Tibial artery (tissue), 4 donors: Measurements from ENCODE around the gene GFY.

Experiments
- DNase-seq, 2 donors: peaks; one replicate each; pipeline ENCODE4 v3.0.0-alpha.2; 2019
- H3K27ac ChIP-seq, 2 donors: fragments of 200-600 bp; sonication (generic) in 1 of 2; 1 replicate in 1 of 2; 2 replicates in 1 of 2; pipeline ENCODE4 v1.5.1; 2018 to 2019; ENCODE audit warnings: mild to moderate bottlenecking in 1 of 2
- H3K27me3 ChIP-seq, 2 donors: fragments of 200-600 bp; sonication (generic) in 1 of 2; one replicate each; pipeline versions ENCODE4 v1.5.1 to v1.6.0; 2016 to 2019
- H3K36me3 ChIP-seq, 3 donors: fragments of 200-600 bp; sonication (generic) in 2 of 3; one replicate each; pipeline ENCODE4 v1.5.1; 2016 to 2019; ENCODE audit warnings: mild to moderate bottlenecking in 2 of 3
- H3K4me1 ChIP-seq, 4 donors: fragments of 200-600 bp; sonication (generic) in 2 of 4; 1 replicate in 3 of 4; 2 replicates in 1 of 4; pipeline ENCODE4 v1.5.1; 2016 to 2019
- H3K4me3 ChIP-seq, 2 donors: fragments of 200-600 bp; sonication (generic) in 1 of 2; 1 replicate in 1 of 2; 2 replicates in 1 of 2; pipeline ENCODE4 v1.5.1; 2018 to 2019; ENCODE audit warnings: mild to moderate bottlenecking in 2 of 2
- H3K9me3 ChIP-seq, 3 donors: fragments of 200-600 bp; sonication (generic) in 1 of 3; one replicate each; pipeline ENCODE4 v1.5.1; 2016 to 2019
- intact Hi-C: fragments of 100-400 bp; cut with DNase I; formaldehyde crosslinking; loops from one replicate; pipeline ENCODE4 v1.15.0; 2023; ENCODE audit warnings: low total_unique reads
- TF ChIP-seq, protein P1 (sequence below), 2 experiments: fragments of 200-600 bp in 1 of 2; fragments of 450-650 bp in 1 of 2; IDR thresholded peaks; one replicate each; pipeline ENCODE4 v1.5.1; 2017 to 2019; ENCODE audit warnings: antibody characterized with exemption in 2 of 2, mild to moderate bottlenecking in 1 of 2, moderate library complexity in 1 of 2

GFY gene

DNA sequence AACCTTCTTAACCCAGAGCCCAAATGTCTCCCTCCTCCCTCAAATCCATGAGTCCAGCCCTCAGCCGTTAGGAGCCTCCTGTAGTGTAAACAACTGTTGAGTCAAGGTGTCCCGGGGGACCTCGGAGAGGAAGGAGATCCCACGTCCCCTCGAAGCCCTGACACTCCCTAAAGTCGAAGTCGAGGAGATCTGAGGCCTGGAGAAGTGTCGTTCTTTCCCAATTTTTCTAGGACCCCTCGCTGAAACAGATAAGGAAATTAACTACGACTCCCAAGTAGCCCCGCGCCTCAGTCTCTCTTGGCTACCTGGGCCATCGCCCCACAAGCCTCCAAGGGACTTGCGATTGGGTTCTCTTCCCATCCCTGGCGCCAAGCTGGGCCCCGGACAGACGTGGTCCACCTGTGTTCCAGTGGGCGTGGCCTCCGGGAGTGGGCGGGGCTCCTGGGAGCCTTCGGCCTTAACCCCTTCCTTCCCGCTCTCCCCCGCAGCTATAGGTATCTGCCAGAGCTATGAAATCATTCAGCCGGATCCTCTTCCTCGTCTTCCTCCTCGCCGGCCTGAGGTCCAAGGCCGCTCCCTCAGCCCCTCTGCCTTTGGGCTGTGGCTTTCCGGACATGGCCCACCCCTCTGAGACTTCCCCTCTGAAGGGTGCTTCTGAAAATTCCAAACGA lies 869 bp downstream of the GFY start:
- DNase-seq, result no peak
- H3K36me3 ChIP-seq, result no peaks in the 10 kb centered on the region
- H3K9me3 ChIP-seq, result no peaks in the 10 kb centered on the region
- TF ChIP-seq, protein P1, sequence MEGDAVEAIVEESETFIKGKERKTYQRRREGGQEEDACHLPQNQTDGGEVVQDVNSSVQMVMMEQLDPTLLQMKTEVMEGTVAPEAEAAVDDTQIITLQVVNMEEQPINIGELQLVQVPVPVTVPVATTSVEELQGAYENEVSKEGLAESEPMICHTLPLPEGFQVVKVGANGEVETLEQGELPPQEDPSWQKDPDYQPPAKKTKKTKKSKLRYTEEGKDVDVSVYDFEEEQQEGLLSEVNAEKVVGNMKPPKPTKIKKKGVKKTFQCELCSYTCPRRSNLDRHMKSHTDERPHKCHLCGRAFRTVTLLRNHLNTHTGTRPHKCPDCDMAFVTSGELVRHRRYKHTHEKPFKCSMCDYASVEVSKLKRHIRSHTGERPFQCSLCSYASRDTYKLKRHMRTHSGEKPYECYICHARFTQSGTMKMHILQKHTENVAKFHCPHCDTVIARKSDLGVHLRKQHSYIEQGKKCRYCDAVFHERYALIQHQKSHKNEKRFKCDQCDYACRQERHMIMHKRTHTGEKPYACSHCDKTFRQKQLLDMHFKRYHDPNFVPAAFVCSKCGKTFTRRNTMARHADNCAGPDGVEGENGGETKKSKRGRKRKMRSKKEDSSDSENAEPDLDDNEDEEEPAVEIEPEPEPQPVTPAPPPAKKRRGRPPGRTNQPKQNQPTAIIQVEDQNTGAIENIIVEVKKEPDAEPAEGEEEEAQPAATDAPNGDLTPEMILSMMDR (IDR thresholded peaks at IDR 0.05), result no peak
- intact Hi-C loops, result no loop called here
- no peak overlapping the region for H3K27ac ChIP-seq
- H3K4me1 ChIP-seq, result peaks cover 0 to 38% (median 30%) of the 10 kb centered on the region in 4 donors
- no peak overlapping the region for H3K4me3 ChIP-seq
- H3K27me3 ChIP-seq, result peaks cover 4 to 100% of the 10 kb centered on the region in 2 donors

DNA sequence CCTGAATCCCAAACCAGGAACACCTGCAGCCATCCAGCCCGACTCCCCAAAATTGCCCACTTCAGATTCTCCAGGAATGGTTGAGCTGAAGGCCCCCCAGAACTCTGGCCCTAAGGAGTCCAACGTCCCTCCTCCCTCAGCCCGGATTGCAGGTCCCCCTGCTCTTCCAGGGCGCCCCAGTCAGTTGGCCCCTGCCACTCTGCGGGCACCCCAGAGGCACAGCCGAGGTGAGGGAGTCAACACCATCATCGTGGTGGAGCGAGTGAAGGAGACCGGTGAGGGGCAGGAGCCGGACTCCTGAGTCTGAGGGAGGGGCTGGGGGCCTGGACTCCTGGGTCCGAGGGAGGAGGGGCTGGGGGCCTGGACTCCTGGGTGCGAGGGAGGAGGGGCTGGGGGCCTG lies 2.2 kb downstream of the GFY start:
- no peaks in the 10 kb centered on the region for H3K36me3 ChIP-seq
- TF ChIP-seq, protein P1 (IDR thresholded peaks at IDR 0.05), result no peak
- peaks cover 0 to 33% (median 22%) of the 10 kb centered on the region in 4 donors for H3K4me1 ChIP-seq
- no peak overlapping the region for H3K27ac ChIP-seq
- no peak for DNase-seq
- peaks cover 4 to 100% of the 10 kb centered on the region in 2 donors for H3K27me3 ChIP-seq
- H3K4me3 ChIP-seq, result no peak overlapping the region
- intact Hi-C loops, result no loop called here
- H3K9me3 ChIP-seq, result no peaks in the 10 kb centered on the region

DNA sequence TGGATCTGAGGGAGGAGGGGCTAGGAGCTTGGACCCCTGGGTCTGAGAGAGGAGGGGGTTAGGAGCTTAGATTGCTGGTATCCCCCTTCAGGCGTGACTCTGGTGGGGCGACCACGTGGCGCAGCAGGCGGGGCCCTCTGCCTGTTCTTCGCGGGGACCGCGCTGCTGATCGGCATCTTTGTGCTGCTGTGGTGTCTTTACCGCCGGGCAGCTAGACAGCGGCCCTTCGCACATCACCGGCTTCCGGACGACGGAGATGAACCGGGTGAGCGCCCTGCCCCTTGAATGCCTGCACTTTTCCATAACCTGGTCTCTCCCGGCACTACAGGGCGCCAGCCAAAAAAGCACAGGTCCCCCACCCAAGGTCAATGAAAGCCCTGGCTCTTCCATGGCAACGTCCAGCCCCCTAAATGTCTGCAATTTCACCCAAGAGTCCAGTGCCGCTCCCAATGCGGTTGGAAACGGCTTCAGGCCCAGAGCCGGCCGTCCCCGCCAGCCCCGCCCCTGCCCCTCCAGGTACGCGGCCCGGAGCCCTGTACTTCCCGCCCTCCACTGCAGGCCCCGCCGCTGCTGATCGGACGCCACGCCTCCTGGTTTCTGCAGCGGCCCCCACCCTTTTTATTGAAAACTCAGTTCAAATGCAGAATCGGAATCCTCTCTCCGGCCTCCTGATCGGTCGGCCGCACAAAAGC lies 2.8 kb downstream of the GFY start:
- peaks cover 4 to 100% of the 10 kb centered on the region in 2 donors for H3K27me3 ChIP-seq
- H3K9me3 ChIP-seq, result no peaks in the 10 kb centered on the region
- no peaks in the 10 kb centered on the region for H3K36me3 ChIP-seq
- DNase-seq, result no peak
- H3K27ac ChIP-seq, result no peak overlapping the region
- H3K4me1 ChIP-seq, result peaks cover 0 to 29% (median 16%) of the 10 kb centered on the region in 4 donors
- no peak overlapping the region for H3K4me3 ChIP-seq
- TF ChIP-seq, protein P1 (IDR thresholded peaks at IDR 0.05), result no peak
- intact Hi-C loops, result no loop called here

DNA sequence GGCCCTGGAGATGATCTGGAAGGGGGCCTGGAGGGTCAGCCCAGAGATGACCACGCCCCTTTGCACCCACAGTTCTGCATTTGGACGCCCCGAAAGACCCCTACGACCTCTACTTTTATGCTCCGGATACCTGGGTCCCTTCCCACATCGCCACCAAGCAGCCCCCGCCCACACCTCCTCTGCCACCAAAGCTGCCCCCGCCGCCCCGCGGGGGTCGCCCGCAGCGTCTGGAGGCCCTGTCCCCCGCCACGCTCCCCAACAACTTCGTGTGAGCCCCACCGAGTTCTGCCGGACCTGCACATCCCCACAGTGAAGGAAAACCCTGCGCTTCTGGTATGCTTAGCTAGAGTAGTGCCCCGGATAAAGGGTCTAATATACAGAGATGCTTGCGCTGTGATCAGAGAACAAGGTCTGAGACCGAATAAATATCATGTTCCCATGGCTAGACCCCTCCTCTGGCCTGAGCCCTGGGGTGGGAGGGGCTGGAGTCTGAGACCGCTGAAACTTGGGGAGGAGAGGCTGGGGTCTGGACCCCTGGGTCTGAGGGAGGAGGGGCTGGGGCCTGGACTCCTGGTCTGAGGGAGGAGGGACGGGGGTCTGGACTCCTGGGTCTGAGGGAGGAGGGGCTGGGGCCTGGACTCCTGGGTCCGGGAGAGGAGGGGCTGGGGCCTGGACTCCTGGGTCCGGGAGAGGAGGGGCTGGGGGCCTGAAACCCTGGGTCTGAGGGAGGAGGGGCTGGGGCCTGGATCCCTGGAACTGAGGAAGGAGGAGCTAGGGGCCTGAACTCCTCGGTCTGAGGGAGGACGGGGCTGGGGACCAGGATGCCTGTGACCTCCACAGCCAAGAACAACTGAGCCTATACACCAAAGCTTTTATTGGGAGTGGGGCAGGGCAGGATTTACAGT lies 3.6 kb downstream of the GFY start:
- peaks cover 0 to 100% of the 10 kb centered on the region in 2 donors for H3K27me3 ChIP-seq
- intact Hi-C loops, result no loop called here

DNA sequence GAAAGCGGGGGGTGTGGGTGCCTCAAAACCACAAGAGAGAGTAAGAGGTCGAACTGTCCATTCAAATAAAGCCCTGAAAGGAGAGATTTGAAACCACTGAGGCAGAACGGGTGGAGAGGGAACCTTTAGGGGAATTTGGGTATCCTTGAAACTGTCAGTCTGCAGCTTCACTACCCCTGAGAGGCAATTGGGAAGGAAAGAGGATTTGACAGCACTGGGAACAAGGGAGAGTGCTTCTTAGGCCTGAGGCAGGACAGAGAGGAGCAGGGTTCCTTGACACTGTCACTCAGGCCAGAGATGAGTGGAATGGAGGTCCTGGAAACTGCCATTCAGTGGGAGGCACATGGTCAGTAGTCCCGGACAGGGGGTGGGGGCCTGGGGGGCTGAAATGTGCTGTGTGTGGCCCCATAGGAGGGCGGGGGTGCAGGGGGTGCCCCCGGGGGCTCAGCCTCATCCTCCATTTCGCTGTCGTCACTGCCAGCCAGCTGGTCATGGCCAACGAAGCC lies 5.0 kb downstream of the GFY start:
- no peak for DNase-seq
- no peak overlapping the region for H3K27ac ChIP-seq
- intact Hi-C loops, result loop anchor here (5.0 kb wide), 1 partner anchor 33 kb away; no protein-coding TSS in a partner anchor
- H3K36me3 ChIP-seq, result no peaks in the 10 kb centered on the region
- no peaks in the 10 kb centered on the region for H3K9me3 ChIP-seq
- no peak overlapping the region for H3K4me3 ChIP-seq
- H3K27me3 ChIP-seq, result peaks cover 0 to 100% of the 10 kb centered on the region in 2 donors
- peaks cover 0 to 22% (median 8%) of the 10 kb centered on the region in 4 donors for H3K4me1 ChIP-seq
- TF ChIP-seq, protein P1 (IDR thresholded peaks at IDR 0.05), result no peak

More for the DNA sequence above, 3.6 kb downstream of the GFY start:
- Histone ChIP-seq H3K9me3 (no peaks in the 10 kb centered on the region), H3K4me1 (peaks cover 0 to 22% (median 9%) of the 10 kb centered on the region in 4 donors), H3K27ac (no peak overlapping the region), H3K36me3 (no peaks in the 10 kb centered on the region), H3K4me3 (no peak overlapping the region)
- TF ChIP-seq, protein P1 (IDR thresholded peaks at IDR 0.05), result no peak
- no peak for DNase-seq
